OCI-LY1 (cell line): ENCODE measurements around the gene CTIF.

Experiments used
- EZH2 ChIP-seq: fragments of 200-600 bp; sonication (generic), shearing (Covaris generic); IDR thresholded peaks from 2 replicates; pipeline ENCODE4 v1.8.0; 2017; ENCODE audit warnings: borderline replicate concordance, mixed run types, mild to moderate bottlenecking, antibody characterized with exemption, low read length, moderate library complexity, mixed read lengths
- TF ChIP-seq, protein P1 (sequence below): fragments of 200-600 bp; sonication (generic), shearing (Covaris generic); IDR thresholded peaks from 2 replicates; pipeline ENCODE4 v1.5.1; 2017; ENCODE audit warnings: mild to moderate bottlenecking, antibody characterized with exemption, low read length, moderate library complexity, mixed read lengths

DNA sequence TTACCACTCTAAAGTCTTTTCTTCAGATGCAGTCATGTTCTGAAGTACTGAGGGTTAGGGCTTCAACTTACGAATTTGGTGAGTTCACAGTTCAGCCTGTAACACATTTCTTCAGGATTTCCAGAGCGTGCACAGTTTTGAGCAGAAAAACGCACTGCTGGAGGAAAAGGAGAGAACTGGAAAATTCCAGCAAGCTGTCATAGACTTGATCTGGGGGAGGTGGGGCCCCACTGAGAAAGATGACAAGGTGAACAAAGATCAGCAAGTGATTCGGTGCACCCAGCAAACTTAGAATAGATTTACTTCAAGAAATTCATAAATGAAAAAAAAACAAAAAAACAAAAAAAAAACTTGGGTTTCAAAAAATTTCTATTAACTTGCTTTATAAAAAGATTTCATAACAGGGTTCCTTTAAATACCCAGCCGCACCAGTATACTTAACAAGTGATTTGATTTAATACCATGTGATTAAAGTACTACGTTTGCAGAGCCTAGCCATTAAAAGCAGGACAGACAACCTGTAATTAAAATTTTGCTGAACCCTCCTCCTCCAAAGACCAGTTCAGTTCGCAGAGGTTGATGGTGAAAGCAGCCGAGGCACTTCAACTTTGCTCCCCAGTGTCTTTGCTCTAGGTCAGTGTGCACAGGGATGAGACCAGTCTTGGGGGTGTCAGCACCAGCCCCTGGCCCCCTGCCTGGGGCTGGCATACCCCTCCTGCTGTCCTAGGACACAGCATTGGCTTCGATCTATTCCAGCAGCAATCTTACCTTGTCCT, 30.5 kb downstream of the CTIF start:
- TF ChIP-seq, protein P1, sequence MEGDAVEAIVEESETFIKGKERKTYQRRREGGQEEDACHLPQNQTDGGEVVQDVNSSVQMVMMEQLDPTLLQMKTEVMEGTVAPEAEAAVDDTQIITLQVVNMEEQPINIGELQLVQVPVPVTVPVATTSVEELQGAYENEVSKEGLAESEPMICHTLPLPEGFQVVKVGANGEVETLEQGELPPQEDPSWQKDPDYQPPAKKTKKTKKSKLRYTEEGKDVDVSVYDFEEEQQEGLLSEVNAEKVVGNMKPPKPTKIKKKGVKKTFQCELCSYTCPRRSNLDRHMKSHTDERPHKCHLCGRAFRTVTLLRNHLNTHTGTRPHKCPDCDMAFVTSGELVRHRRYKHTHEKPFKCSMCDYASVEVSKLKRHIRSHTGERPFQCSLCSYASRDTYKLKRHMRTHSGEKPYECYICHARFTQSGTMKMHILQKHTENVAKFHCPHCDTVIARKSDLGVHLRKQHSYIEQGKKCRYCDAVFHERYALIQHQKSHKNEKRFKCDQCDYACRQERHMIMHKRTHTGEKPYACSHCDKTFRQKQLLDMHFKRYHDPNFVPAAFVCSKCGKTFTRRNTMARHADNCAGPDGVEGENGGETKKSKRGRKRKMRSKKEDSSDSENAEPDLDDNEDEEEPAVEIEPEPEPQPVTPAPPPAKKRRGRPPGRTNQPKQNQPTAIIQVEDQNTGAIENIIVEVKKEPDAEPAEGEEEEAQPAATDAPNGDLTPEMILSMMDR: no peak
- no peak for TF ChIP-seq EZH2
